Astrocyte of the cerebellum (primary cell): ENCODE data around the gene TRAPPC14.

Source experiments
- DNase-seq: peaks from one replicate; pipeline ENCODE4 v3.0.0-alpha.2; 2011; ENCODE audit warnings: low read depth
- H3K4me3 ChIP-seq: 2 replicates; pipeline ENCODE4 v1.5.1; 2011; ENCODE audit warnings: mild to moderate bottlenecking, low read depth, low read length, moderate library complexity
- CTCF ChIP-seq: IDR thresholded peaks from 2 replicates; pipeline ENCODE4 v1.5.1; 2012; ENCODE audit warnings: low read length, low read depth, moderate library complexity, mild to moderate bottlenecking; ENCODE audit errors: missing control alignments
- in situ Hi-C: cut with HindIII; loops from 2 replicates; pipeline ENCODE4 v1.10.0; 2017; ENCODE audit warnings: low sequenced_read_pairs

The TRAPPC14 gene

GRCh38 chr7:100119970-100120732, 38.4 kb downstream of the TRAPPC14 start:
- peak overlapping the region; percentile 81 for H3K4me3 ChIP-seq
- DNase-seq, result no peak
- in situ Hi-C loops, result no loop called here
- TF ChIP-seq CTCF, result no peak

- peak within 1 kb of the TSS; percentile 81 for H3K4me3 ChIP-seq
- peak; percentile 92 for DNase-seq
- no peak for TF ChIP-seq CTCF
- in situ Hi-C loops, result no loop called here
These were observed 39.2 kb downstream of the TRAPPC14 start, which contains the start of the genes CNPY4 and TAF6 for GRCh38 chr7:100119072-100119969. Gene CNPY4 (plus strand): TSS chr7:100119634. CDS start chr7:100119745, 111 bp downstream. Gene TAF6 (minus strand): TSS chr7:100119358. CDS start chr7:100114209, 5,149 bp downstream.

GRCh38 chr7:100118388-100119071, 40.0 kb downstream of the TRAPPC14 start:
- peak overlapping the region; percentile 81 for H3K4me3 ChIP-seq
- no peak for DNase-seq
- no peak for TF ChIP-seq CTCF
- in situ Hi-C loops, result no loop called here

DNA sequence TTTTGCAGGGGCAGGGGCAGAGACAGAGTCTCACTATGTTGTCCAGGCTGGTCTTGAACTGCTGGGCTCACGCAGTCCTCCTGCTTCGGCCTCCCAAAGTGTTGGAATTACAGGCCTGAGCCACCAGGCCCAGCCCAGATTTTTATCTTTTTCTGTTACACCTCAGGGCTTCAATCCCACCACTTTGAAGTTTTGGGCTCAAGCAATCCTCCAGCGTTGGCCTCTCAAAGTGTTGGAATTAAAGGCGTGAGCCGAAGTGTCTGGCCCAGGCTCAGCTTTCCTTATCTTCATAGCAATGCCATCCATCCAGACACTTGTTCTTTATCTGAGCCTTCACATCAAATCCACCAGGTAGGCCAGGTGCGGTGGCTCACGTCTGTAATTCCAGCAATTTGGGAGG, 43.5 kb downstream of the TRAPPC14 start:
- no peak for TF ChIP-seq CTCF
- DNase-seq, result no peak
- H3K4me3 ChIP-seq, result no peak overlapping the region
- in situ Hi-C loops, result no loop called here

- H3K4me3 ChIP-seq, result no peak overlapping the region
- in situ Hi-C loops, result no loop called here
- DNase-seq, result no peak
- TF ChIP-seq CTCF, result no peak
These were observed 46.6 kb downstream of the TRAPPC14 start for GRCh38 chr7:100111914-100112313.

DNA sequence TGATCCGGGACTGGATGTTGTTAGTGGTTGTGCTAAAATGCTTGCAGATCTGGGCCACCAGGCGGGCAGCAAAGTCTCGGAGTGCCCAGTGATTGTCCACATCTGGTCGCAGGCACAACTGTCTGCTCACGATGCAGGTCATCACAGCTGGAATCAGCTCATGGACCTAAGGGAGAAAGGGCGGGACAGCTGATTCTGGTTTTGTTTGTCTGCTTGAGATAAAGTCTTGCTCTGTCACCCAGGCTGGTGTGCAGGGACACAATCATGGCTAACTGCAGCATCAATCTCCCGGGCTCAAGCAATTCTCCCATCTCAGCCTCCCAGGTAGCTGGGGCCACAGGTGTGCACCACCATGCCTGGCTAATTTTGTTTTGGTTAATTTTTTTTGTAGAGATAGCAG, 47.4 kb downstream of the TRAPPC14 start:
- no peak for TF ChIP-seq CTCF
- H3K4me3 ChIP-seq, result no peak overlapping the region
- in situ Hi-C loops, result no loop called here
- no peak for DNase-seq
